Mesodermal cell (in vitro differentiated cells): ENCODE measurements around the gene CARS1.
"Not testable (repeated sequence)": the region's sequence is repeated elsewhere in the genome, so short reads cannot be mapped to it uniquely, and the experiment has no call there.

ENCODE experiments used
- H3K27ac ChIP-seq: 2 replicates; pipeline ENCODE4 v1.7.0; 2013; ENCODE audit warnings: mild to moderate bottlenecking, low read depth, low read length, moderate library complexity; ENCODE audit not compliant: severe bottlenecking
- H3K36me3 ChIP-seq: 2 replicates; pipeline ENCODE4 v1.7.1; 2013; ENCODE audit warnings: mild to moderate bottlenecking, low read length, moderate library complexity; ENCODE audit not compliant: control insufficient read depth, insufficient read depth
- H3K4me1 ChIP-seq: one replicate; pipeline ENCODE4 v1.7.1; 2013; ENCODE audit warnings: mild to moderate bottlenecking, low read length; ENCODE audit not compliant: insufficient read depth, control insufficient read depth, poor library complexity, severe bottlenecking
- H3K4me3 ChIP-seq: 2 replicates; pipeline ENCODE4 v1.7.0; 2013; ENCODE audit warnings: low read length, control low read depth, mild to moderate bottlenecking; ENCODE audit not compliant: insufficient read depth, poor library complexity, severe bottlenecking; ENCODE audit errors: extremely low read depth
- H3K9me3 ChIP-seq: 2 replicates; pipeline ENCODE4 v1.7.1; 2013; ENCODE audit warnings: mild to moderate bottlenecking, low read length, moderate library complexity; ENCODE audit not compliant: control insufficient read depth
- WGBS, 2 experiments: methylation state at CpG; one replicate each; pipeline ENCODE4 v1.1.5; 2013; ENCODE audit warnings: missing lambda C conversion rate in 2 of 2; ENCODE audit not compliant: insufficient coverage in 2 of 2; 5-methylcytosine and 5-hydroxymethylcytosine counted together

The CARS1 gene

DNA sequence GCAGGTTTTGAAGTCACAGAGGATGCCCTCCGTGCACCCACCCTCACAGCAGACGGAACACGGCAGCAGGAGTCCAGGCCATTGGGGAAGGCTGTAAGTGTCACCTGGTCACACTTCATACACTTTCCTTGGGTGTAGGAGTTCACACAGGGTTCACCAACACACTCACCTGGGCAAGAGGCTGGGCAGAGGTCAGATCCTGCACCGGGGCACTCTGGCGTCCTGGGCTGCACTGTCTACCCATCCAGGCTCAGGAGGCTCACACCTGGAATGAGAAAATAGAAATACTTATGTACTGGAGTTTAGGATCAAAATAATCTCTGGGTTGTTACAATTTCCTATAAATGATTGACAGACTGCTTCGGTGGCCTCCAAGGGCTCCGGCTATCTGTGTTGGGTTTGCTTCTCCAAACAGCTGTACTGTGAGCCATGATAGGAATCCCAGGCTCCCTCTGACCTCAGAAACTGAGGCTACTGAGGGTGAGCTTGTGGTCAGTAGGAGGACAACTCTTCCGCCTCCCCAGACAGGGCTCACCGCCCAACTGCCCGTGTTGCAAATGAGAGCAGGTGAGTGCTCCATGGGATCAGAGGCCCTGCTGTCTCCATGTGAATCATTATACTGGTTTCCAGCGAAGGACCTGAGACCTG is 20.1 kb upstream of the CARS1 start:
- Histone ChIP-seq H3K4me1 (no peaks in the 10 kb centered on the region), H3K9me3 (no peaks in the 10 kb centered on the region), H3K27ac (no peak overlapping the region), H3K36me3 (no peaks in the 10 kb centered on the region), H3K4me3 (no peak overlapping the region)
- 81 to 89% methylated on average over 9 to 11 of the region's 11 CpGs for WGBS, 2 experiments

DNA sequence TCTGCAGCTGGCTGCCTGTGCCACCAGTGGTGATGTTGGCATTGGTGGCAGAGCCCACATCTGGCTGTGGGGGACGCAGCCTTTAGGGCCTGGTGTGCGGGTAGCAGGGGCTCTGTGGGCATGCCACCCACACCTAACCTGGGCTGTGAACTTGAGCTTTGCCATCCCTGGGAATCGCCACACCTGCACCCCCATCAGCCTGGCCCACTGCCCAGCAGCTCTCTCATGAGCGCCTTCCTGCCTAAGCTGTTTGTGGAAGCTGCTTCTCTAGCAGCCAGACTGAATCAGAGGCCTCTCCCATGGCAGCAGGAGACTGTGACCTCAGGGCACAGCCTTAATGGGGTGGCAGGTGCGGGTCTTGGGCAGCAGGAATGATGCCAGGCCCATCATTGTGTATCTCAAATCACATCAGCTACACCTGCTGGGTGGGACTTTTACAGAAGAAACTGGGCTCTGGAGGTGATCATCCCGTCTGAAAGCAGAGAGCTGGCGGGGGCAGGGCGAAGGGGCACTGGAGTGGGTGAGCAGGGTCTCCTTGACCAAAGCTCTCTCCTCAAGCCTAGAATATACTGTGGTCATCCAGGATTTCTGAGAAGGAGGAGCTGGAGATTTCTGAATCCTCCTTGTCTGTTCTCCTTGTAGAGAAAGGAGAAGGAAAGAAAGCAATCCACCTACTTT is 17.8 kb upstream of the CARS1 start:
- no peaks in the 10 kb centered on the region for H3K9me3 ChIP-seq
- 68 to 79% methylated on average over 4 to 7 of the region's 8 CpGs for WGBS, 2 experiments
- no peaks in the 10 kb centered on the region for H3K4me1 ChIP-seq

DNA sequence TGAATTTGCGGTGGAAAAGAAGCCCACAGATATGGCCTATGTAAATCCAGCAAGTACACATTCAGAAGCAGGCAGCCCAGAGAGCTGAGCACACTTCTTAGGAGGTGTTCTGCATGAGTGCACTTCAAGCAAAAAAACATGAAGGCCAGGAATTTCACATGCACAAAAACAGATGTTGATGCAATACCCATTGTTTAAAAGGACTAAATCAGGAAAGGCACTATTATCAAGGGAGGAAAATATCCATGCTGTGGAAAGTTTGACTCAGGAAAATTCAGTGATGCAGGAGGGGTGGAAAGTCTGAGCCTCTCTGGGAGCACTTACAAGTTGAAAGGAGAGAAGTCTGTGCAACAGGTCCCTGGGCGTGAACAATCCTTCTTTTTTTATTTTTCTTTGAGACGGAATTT is 15.8 kb upstream of the CARS1 start:
- no peaks in the 10 kb centered on the region for H3K4me1 ChIP-seq
- H3K36me3 ChIP-seq, result no peaks in the 10 kb centered on the region
- H3K4me3 ChIP-seq, result no peak overlapping the region
- 92 to 93% methylated on average over 3 of the region's 3 CpGs for WGBS, 2 experiments
- H3K27ac ChIP-seq, result peak overlapping the region; percentile 57
- no peaks in the 10 kb centered on the region for H3K9me3 ChIP-seq

More for the DNA sequence above, 17.8 kb upstream of the CARS1 start:
- Histone ChIP-seq H3K4me3 (no peak overlapping the region), H3K36me3 (no peaks in the 10 kb centered on the region), H3K27ac (no peak overlapping the region)

DNA sequence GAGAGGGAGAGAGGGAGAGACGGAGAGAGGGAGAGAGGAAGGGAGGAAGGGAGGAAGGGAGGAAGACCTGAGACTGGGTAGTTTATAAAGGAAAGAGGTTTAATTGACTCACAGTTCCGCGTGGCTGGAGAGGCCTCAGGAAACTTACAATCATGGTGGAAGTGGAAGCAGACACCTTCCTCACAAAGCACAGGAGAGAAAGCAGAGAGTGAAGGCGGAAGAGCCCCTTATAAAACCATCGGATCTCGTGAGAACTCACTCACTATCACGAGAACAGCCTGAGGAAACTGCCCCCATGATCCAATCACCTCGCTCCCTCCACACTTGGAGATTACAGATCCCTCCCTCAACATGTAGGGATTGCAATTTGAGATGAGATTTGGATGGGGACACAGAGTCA is 12.2 kb upstream of the CARS1 start:
- WGBS, 2 experiments, result 90% methylated on average over 4 of the region's 8 CpGs; no CpG with 5 or more reads in 1 of the 2 experiments
- Histone ChIP-seq H3K36me3 (no peaks in the 10 kb centered on the region), H3K4me1 (no peaks in the 10 kb centered on the region)

GRCh38 chr11:3066308-3066707 is 9.1 kb upstream of the CARS1 start:
- H3K9me3 ChIP-seq, result peaks cover 10% of the 10 kb centered on the region
- 90 to 100% methylated on average over 2 to 3 of the region's 3 CpGs for WGBS, 2 experiments
- H3K4me1 ChIP-seq, H3K4me3 ChIP-seq, H3K36me3 ChIP-seq, H3K27ac ChIP-seq: not testable (repeated sequence)

More for the DNA sequence above, 12.2 kb upstream of the CARS1 start:
- Histone ChIP-seq H3K9me3 (peaks cover 10% of the 10 kb centered on the region), H3K4me3 (no peak overlapping the region), H3K27ac (no peak overlapping the region)

- H3K4me1 ChIP-seq, H3K36me3 ChIP-seq, H3K4me3 ChIP-seq, H3K27ac ChIP-seq: not testable (repeated sequence)
- 100% methylated on average over 4 of the region's 6 CpGs; no CpG with 5 or more reads in 1 of the 2 experiments for WGBS, 2 experiments
- H3K9me3 ChIP-seq, result peaks cover 10% of the 10 kb centered on the region
Measured at GRCh38 chr11:3064709-3065108, 7.5 kb upstream of the CARS1 start.

DNA sequence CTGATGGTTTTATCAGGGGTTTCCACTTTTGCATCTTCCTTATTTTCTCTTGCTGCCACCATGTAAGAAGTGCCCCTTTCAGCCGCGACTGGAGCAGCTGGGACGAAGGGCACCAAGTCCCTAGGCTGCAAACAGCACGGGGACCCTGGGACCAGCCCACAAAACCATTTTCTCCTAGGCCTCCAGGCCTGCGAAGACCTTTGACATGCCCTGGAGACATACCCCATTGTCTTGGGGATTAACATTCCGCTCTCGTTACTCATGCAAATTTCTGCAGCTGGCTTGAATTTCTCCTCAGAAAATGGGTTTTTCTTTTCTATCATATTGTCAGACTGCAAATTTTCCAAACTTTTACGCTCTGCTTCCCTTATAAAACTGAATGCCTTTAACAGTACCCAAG is 6.7 kb upstream of the CARS1 start:
- peak overlapping the region; percentile 57 for H3K27ac ChIP-seq
- WGBS, 2 experiments, result 48 to 57% methylated on average over 6 to 8 of the region's 8 CpGs

DNA sequence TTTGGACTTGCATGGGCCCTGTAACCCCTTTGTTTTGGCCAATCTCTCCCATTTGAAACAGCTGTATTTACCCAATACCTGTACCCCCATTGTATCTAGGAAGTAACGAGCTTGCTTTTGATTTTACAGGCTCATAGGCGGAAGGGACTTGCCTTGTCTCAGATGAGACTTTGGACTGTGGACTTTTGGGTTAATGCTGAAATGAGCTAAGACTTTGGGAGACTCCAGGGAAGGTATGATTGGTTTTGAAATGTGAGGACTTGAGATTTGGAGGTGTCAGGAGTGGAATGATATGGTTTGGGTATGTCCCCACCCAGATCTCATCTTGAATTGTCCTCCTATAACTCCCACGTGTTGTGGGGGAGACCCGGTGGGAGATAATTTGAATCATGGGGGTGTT is 6.2 kb upstream of the CARS1 start:
- peaks cover 10% of the 10 kb centered on the region for H3K9me3 ChIP-seq
- 100% methylated on average over 1 to 2 of the region's 4 CpGs for WGBS, 2 experiments
- H3K4me1 ChIP-seq, H3K4me3 ChIP-seq, H3K27ac ChIP-seq, H3K36me3 ChIP-seq: not testable (repeated sequence)

More for the DNA sequence above, 6.7 kb upstream of the CARS1 start:
- H3K36me3 ChIP-seq, H3K4me3 ChIP-seq, H3K4me1 ChIP-seq: not testable (repeated sequence)
- H3K9me3 ChIP-seq, result peaks cover 10% of the 10 kb centered on the region

DNA sequence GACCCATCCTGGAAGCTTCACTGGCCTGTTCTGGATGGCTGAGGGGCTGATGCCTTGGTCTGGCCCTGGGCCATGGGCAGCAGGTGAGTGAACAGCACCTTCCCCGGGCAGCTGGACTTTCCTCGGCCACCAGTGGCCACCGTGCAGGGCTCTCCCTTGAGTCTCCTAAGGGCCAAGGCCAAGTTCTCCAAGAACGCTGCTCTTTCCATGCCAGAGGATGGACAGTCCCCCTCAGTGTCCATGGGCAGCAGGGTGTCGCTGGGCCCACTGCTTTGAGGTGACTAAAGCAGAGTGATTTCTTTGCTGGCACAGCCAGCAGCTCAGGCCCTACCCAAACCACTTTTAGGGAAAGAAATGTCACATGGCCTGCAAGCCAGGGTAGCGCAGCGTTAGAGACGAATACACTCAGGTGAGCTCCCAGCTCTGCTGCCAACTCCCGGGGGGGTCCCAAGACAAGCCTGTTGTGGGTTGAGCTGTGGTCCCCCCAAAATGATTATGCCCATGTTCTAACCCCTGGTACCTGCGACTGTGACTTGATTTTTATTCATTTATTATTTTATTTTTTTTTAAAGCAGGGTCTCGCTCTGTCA is 3.3 kb upstream of the CARS1 start:
- Histone ChIP-seq H3K36me3 (no peaks in the 10 kb centered on the region), H3K4me1 (peaks cover 14% of the 10 kb centered on the region), H3K4me3 (no peak overlapping the region), H3K9me3 (peaks cover 10% of the 10 kb centered on the region), H3K27ac (no peak overlapping the region)
- 95 to 97% methylated on average over 9 to 10 of the region's 11 CpGs for WGBS, 2 experiments

GRCh38 chr11:3058753-3059664 is 1.8 kb upstream of the CARS1 start:
- no peaks in the 10 kb centered on the region for H3K9me3 ChIP-seq
- H3K4me3 ChIP-seq, result no peak overlapping the region
- H3K4me1 ChIP-seq, result peaks cover 14% of the 10 kb centered on the region
- 83% methylated on average over 11 to 12 of the region's 13 CpGs for WGBS, 2 experiments
- H3K27ac ChIP-seq, result peak overlapping the region; percentile 54
- H3K36me3 ChIP-seq, result peaks cover 9% of the 10 kb centered on the region
